DOHH2 (cell line): ENCODE results near the gene GABPB2.

ENCODE experiments used
- H3F3A ChIP-seq: fragments of 200-600 bp; sonication (generic), shearing (Covaris generic); 2 replicates; pipeline ENCODE4 v1.6.0; 2016; ENCODE audit warnings: antibody characterized with exemption, mild to moderate bottlenecking; ENCODE audit not compliant: control insufficient read depth, insufficient read depth
- H3K27ac ChIP-seq: fragments of 200-600 bp; sonication (generic); 2 replicates; pipeline ENCODE4 v1.5.1; 2014; ENCODE audit warnings: low read depth, mild to moderate bottlenecking, low read length, moderate library complexity
- H3K27me3 ChIP-seq: fragments of 200-600 bp; sonication (generic); 2 replicates; pipeline ENCODE4 v1.6.1; 2014; ENCODE audit warnings: mild to moderate bottlenecking, low read length, mixed read lengths; ENCODE audit not compliant: control insufficient read depth
- H3K36me3 ChIP-seq: fragments of 200-600 bp; sonication (generic); 2 replicates; pipeline ENCODE4 v1.6.1; 2014; ENCODE audit warnings: mild to moderate bottlenecking, low read length, moderate library complexity, mixed read lengths; ENCODE audit not compliant: control insufficient read depth
- H3K4me1 ChIP-seq: fragments of 200-600 bp; sonication (generic); 2 replicates; pipeline ENCODE4 v1.6.1; 2014; ENCODE audit warnings: mild to moderate bottlenecking, low read length, mixed read lengths; ENCODE audit not compliant: control insufficient read depth
- H3K4me2 ChIP-seq: fragments of 200-600 bp; sonication (generic); 2 replicates; pipeline ENCODE4 v1.6.0; 2014; ENCODE audit warnings: mild to moderate bottlenecking, low read length, moderate library complexity
- H3K4me3 ChIP-seq: fragments of 200-600 bp; sonication (generic); 2 replicates; pipeline ENCODE4 v1.5.1; 2014; ENCODE audit warnings: mild to moderate bottlenecking, low read length, mixed read lengths
- H3K79me2 ChIP-seq: fragments of 200-600 bp; sonication (generic); 2 replicates; pipeline ENCODE4 v1.6.1; 2014; ENCODE audit warnings: mild to moderate bottlenecking, low read length, mixed read lengths; ENCODE audit not compliant: control insufficient read depth
- H3K9me2 ChIP-seq: fragments of 200-600 bp; sonication (generic); replicated peaks from 2 replicates; pipeline ENCODE4 v1.6.1; 2014; ENCODE audit warnings: mild to moderate bottlenecking, low read length, mixed read lengths; ENCODE audit not compliant: control insufficient read depth
- H3K9me3 ChIP-seq: fragments of 200-600 bp; sonication (generic); 2 replicates; pipeline ENCODE4 v1.6.1; 2014; ENCODE audit warnings: antibody characterized with exemption, low read length, mixed read lengths; ENCODE audit not compliant: control insufficient read depth, insufficient read depth
- H4K20me1 ChIP-seq: fragments of 200-600 bp; sonication (generic); 2 replicates; pipeline ENCODE4 v1.6.0; 2014; ENCODE audit warnings: low read depth, mild to moderate bottlenecking, antibody characterized with exemption, low read length, moderate library complexity; ENCODE audit not compliant: control insufficient read depth, insufficient read depth
- CTCF ChIP-seq: fragments of 200-600 bp; sonication (generic); IDR thresholded peaks from one replicate; pipeline ENCODE4 v1.5.1; 2014; ENCODE audit warnings: antibody characterized with exemption, mild to moderate bottlenecking, low read depth, low read length; ENCODE audit not compliant: poor library complexity, severe bottlenecking
- EZH2phosphoT487 ChIP-seq: fragments of 200-600 bp; sonication (generic); IDR thresholded peaks from 2 replicates; pipeline ENCODE4 v1.6.1; 2017; ENCODE audit warnings: borderline replicate concordance, mild to moderate bottlenecking, antibody characterized with exemption, low read length, moderate library complexity, mixed read lengths

GABPB2 gene

GRCh38 chr1:151098126-151098525 is 27.6 kb downstream of the GABPB2 start:
- no peaks in the 10 kb centered on the region for H4K20me1 ChIP-seq

GRCh38 chr1:151104630-151105029 is 34.1 kb downstream of the GABPB2 start:
- Histone ChIP-seq H3K4me1 (no peaks in the 10 kb centered on the region), H3F3A (no peaks in the 10 kb centered on the region), H3K4me3 (no peak overlapping the region), H4K20me1 (no peaks in the 10 kb centered on the region), H3K4me2 (no peak overlapping the region), H3K9me3 (no peaks in the 10 kb centered on the region), H3K27me3 (no peaks in the 10 kb centered on the region), H3K79me2 (no peaks in the 10 kb centered on the region), H3K36me3 (no peaks in the 10 kb centered on the region), H3K9me2 (no peaks in the 10 kb centered on the region), H3K27ac (no peak overlapping the region)
- TF ChIP-seq EZH2phosphoT487 (no peak), CTCF (no peak)

More at GRCh38 chr1:151098126-151098525, 27.6 kb downstream of the GABPB2 start:
- Histone ChIP-seq H3K27ac (no peak overlapping the region), H3K79me2 (no peaks in the 10 kb centered on the region), H3K9me2 (no peaks in the 10 kb centered on the region), H3K27me3 (no peaks in the 10 kb centered on the region), H3K4me1 (no peaks in the 10 kb centered on the region), H3F3A (no peaks in the 10 kb centered on the region), H3K4me3 (no peak overlapping the region), H3K4me2 (no peak overlapping the region), H3K9me3 (no peaks in the 10 kb centered on the region), H3K36me3 (no peaks in the 10 kb centered on the region)
- TF ChIP-seq EZH2phosphoT487 (no peak), CTCF (no peak)

- Histone ChIP-seq H3K27ac (no peak overlapping the region), H3K9me3 (no peaks in the 10 kb centered on the region), H3K4me3 (no peak overlapping the region), H3K9me2 (no peaks in the 10 kb centered on the region), H4K20me1 (no peaks in the 10 kb centered on the region), H3K4me2 (no peak overlapping the region), H3K36me3 (no peaks in the 10 kb centered on the region), H3K79me2 (no peaks in the 10 kb centered on the region), H3F3A (no peaks in the 10 kb centered on the region), H3K4me1 (no peaks in the 10 kb centered on the region), H3K27me3 (no peaks in the 10 kb centered on the region)
- no peak for TF ChIP-seq CTCF
- no peak for TF ChIP-seq EZH2phosphoT487
These were observed 36.3 kb downstream of the GABPB2 start for GRCh38 chr1:151106894-151107293.

- Histone ChIP-seq H3K79me2 (no peaks in the 10 kb centered on the region), H4K20me1 (no peaks in the 10 kb centered on the region), H3F3A (no peaks in the 10 kb centered on the region), H3K9me2 (no peaks in the 10 kb centered on the region), H3K4me3 (no peak overlapping the region), H3K27me3 (no peaks in the 10 kb centered on the region), H3K27ac (no peak overlapping the region), H3K4me1 (no peaks in the 10 kb centered on the region), H3K36me3 (no peaks in the 10 kb centered on the region), H3K4me2 (no peak overlapping the region), H3K9me3 (no peaks in the 10 kb centered on the region)
- TF ChIP-seq CTCF (no peak), EZH2phosphoT487 (no peak)
These were observed 37.8 kb downstream of the GABPB2 start for GRCh38 chr1:151108331-151108730.
